GM18858 (cell line): ENCODE results near the gene ENOX1.
A peak's percentile ranks its signal among the peaks of the same experiment; 100 is the strongest.

Source experiments
- ATAC-seq: cut with Tn5 transposase; IDR thresholded peaks from one replicate; pipeline ENCODE4 v1.9.1; 2021; ENCODE audit not compliant: unreplicated experiment

ENOX1 gene

GRCh38 chr13:43744261-43745031, 42.3 kb downstream of the ENOX1 start:
- ATAC-seq, result no peak

DNA sequence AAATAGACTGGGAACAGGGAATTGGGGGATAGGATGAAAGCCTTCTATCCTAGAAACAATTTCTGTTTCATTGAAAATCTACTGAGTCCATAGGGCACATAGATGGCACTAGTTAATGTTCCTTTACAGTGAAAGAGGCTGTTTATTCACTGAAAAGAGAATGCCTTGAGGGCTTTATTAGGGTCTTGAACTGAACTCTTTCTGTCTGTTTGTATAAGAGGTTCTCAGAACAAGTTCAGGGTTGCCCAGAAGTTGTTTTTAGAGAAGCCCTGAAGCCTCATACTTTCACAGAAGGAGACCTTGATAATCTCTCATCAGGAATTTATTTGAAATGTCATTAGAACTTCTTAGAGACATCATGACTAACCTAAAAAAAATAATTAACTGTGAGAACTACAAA, 43.9 kb downstream of the ENOX1 start:
- ATAC-seq, result no peak

- ATAC-seq, result no peak
Measured at GRCh38 chr13:43737392-43737923, 49.3 kb downstream of the ENOX1 start.

GRCh38 chr13:43732726-43733125, 54.0 kb downstream of the ENOX1 start:
- ATAC-seq, result no peak

GRCh38 chr13:43731296-43731695, 55.5 kb downstream of the ENOX1 start:
- ATAC-seq, result no peak

- ATAC-seq, result no peak
Measured at GRCh38 chr13:43730642-43731041, 56.1 kb downstream of the ENOX1 start.

- ATAC-seq, result no peak
Measured at GRCh38 chr13:43728421-43728820, 58.4 kb downstream of the ENOX1 start.

- no peak for ATAC-seq
Measured at GRCh38 chr13:43727856-43728255, 58.9 kb downstream of the ENOX1 start.

DNA sequence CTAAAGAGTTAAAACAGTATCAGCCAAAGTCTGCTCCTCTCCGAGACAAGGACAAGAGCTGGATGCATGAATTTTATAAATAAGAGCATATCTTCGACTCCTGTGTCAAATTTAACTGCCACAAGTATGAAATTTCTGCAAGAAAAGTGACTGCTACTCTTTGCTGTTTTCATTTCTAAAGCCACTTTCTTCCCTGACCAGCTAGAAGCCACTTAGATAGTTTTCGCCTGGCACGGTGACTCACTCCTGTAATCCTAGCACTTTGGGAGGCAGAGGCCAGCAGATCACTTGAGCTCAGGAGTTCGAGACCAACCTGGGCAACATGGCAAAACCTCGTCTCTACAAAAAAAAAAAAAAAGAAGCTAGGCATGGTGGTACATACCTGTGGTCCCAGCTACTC, 61.3 kb downstream of the ENOX1 start:
- no peak for ATAC-seq

DNA sequence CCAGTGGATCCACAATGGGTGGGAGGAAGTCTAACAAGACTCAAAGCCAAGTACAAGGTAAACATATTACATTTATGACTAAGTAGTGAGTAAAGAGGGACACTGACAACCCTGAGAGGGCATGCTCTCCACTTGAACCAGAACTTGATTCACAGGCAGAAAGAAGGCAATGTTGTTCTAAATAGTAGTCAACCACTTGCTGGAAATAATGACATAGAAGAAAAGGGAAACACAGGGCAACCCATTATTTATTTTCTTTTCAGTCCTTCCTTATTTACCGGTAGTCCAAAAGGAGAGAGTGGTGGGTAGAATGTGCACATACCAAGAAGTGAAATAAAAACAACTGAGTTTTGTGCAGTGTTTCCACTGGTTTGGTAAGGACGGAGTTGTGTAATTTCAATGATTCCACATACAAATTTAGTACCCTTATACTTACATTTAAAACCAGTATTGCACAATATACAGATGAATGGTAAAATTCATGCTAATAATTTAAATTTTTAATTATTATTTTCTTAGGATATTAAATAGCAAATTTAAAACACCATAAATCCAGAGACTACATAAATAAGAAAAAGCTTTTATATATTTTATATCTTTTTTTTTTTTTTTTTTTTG, 65.9 kb downstream of the ENOX1 start:
- ATAC-seq, result no peak

DNA sequence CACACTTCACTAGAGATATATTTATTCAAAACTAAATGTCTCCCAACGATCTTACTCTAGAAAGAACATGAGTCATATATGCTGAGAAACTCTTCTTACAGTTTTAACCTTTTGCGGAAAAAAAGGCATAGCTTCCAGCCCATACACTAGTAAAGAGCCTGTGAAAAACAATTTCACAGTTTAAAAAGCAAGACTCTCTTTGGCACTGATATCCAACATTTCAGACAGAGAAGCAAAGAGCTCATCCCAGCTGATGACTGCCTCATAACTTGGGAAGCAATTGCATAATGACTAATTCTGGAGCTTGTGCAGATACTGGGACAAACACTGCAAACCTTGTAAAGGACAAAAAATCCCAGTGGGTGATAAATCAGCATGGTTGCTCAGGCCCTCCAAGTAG, 88.0 kb downstream of the ENOX1 start:
- no peak for ATAC-seq

DNA sequence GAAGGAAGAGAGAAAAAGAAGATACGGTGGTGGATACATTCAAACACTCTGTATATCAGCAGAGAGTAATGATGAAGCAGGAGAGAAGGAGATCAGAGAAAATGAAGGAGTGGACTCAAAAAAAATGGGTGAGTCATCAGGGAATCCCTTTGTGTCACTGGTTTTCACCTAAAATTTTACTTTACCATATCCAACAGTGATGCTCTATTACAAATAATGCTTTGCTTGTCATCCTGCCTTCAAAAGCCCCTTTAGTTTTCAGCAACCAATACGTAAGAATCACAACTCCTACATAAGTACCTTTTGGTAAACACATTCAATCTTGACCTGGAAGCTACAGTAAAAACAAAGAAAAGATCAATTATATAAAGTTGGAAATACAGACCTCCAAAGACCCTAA, 88.8 kb downstream of the ENOX1 start:
- ATAC-seq, result no peak

- no peak for ATAC-seq
Measured at GRCh38 chr13:43697323-43697722, 89.4 kb downstream of the ENOX1 start.

- no peak for ATAC-seq
Measured at GRCh38 chr13:43694146-43694664, 92.6 kb downstream of the ENOX1 start.

DNA sequence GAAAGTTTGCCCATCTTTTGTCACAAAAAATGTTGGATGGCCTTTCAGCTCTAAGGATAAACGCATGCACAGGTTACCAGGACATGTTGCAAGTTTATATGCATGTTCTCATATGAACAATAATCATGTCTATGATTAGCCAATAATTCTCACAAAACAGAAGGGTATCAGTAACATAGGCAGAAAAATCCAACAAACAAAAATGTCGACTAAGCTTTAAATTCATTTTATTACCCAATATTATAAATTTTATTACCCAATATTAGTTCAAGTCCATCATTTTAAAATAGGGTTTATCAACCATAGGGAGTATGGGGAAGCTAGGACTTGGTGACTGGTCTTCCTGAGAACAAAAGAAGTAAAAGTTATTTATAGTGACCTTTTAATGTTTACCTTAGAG, 93.1 kb downstream of the ENOX1 start:
- no peak for ATAC-seq

DNA sequence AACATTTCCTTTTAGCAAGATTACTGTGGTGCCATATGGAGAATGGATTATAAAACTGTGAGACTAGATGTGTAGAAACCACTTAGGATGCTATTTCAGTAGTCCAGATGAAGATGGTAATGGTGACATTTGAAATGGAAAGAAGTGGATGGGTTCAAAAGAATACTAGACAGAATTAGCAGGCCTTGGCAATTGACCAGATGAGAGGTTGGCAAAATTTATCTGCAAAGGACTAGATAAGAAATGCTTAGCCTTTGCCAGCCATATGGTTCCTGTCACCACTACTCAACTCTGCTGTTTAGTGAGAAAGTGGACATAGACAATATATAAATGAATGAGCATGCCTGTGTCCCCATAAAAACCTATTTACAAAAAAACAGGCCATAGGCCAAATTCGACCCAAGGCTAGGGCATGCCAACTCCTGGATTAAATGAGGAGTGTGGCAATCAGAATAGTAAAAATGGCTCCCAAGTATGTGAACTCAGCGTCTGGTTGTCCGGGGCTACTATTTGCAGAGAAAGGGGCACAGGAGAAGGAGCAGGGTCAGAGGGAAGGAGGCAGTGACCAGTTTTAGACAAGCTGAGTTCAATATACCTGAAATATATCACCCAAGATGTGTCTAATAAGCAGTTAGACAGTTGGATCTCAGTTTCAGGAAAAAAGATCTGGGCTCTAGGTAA, 98.4 kb downstream of the ENOX1 start:
- ATAC-seq, result no peak

- ATAC-seq, result no peak
Measured at GRCh38 chr13:43687038-43687437, 99.7 kb downstream of the ENOX1 start.

GRCh38 chr13:43686557-43686956, 100.2 kb downstream of the ENOX1 start:
- no peak for ATAC-seq

GRCh38 chr13:43684963-43685725, 101.6 kb downstream of the ENOX1 start:
- ATAC-seq, result no peak

- ATAC-seq, result no peak
Measured at GRCh38 chr13:43682701-43683100, 104.1 kb downstream of the ENOX1 start.

DNA sequence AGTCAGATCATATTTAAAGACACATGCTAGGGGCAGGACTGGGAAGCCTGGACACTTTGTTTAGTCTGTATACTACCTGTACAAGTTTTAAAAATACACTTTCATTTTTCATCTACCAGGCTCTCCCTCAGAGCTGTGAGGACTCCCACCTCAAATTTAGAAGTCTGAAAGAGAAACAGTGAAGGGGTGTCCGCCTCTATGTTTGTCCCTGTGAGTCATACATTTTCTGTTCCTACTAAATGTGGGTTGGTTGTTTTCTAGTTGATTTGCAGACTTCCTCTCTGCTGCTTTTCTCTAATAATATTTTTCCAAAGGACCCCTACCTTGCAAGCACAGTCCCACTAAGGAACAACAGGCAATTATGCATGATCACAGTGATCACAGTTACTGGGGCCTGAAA, 110.5 kb downstream of the ENOX1 start:
- peak; percentile 98 for ATAC-seq
